HG03064 (cell line): ENCODE results near the gene SPECC1.
A peak's percentile ranks its signal among the peaks of the same experiment; 100 is the strongest.

ENCODE experiments used
- ATAC-seq: cut with Tn5 transposase; IDR thresholded peaks from one replicate; pipeline ENCODE4 v1.9.1; 2021; ENCODE audit warnings: low read depth; ENCODE audit not compliant: unreplicated experiment

Gene SPECC1

GRCh38 chr17:20122254-20122879, 113.2 kb downstream of the SPECC1 start:
- ATAC-seq: no peak

GRCh38 chr17:20123209-20123608, 114.0 kb downstream of the SPECC1 start:
- no peak for ATAC-seq

- ATAC-seq: no peak
Observed at GRCh38 chr17:20125724-20126123, 116.6 kb downstream of the SPECC1 start.

- ATAC-seq: no peak
Observed at GRCh38 chr17:20127360-20128035, 118.3 kb downstream of the SPECC1 start.

- no peak for ATAC-seq
Observed at GRCh38 chr17:20128036-20128667, 119.0 kb downstream of the SPECC1 start.

GRCh38 chr17:20133517-20133916, 124.4 kb downstream of the SPECC1 start:
- no peak for ATAC-seq

GRCh38 chr17:20141198-20141972, 132.2 kb downstream of the SPECC1 start:
- no peak for ATAC-seq

GRCh38 chr17:20142268-20142667, 133.1 kb downstream of the SPECC1 start:
- no peak for ATAC-seq

- ATAC-seq: no peak
Observed at GRCh38 chr17:20143740-20144139, 134.6 kb downstream of the SPECC1 start.

GRCh38 chr17:20145567-20145966, 136.4 kb downstream of the SPECC1 start:
- no peak for ATAC-seq

GRCh38 chr17:20149251-20149650, 140.1 kb downstream of the SPECC1 start:
- no peak for ATAC-seq

GRCh38 chr17:20151174-20151573, 142.0 kb downstream of the SPECC1 start:
- no peak for ATAC-seq

- ATAC-seq: no peak
Observed at GRCh38 chr17:20153231-20153630, 144.1 kb downstream of the SPECC1 start.

- ATAC-seq: no peak
Observed at GRCh38 chr17:20154286-20155000, 145.3 kb downstream of the SPECC1 start.

- peak; percentile 88 for ATAC-seq
Observed at GRCh38 chr17:20155258-20156195, 146.4 kb downstream of the SPECC1 start.

GRCh38 chr17:20156196-20157000, 147.2 kb downstream of the SPECC1 start:
- ATAC-seq: peak; percentile 18

- ATAC-seq: no peak
Observed at GRCh38 chr17:20157001-20157310, 147.8 kb downstream of the SPECC1 start.

GRCh38 chr17:20158580-20158979, 149.4 kb downstream of the SPECC1 start:
- no peak for ATAC-seq
